Jurkat, Clone E6-1 (cell line): Measurements from ENCODE around the gene AGRN.
"Not testable (repeated sequence)": the region's sequence is repeated elsewhere in the genome, so short reads cannot be mapped to it uniquely, and the experiment has no call there.

Experiments
- DNase-seq: peaks from one replicate; pipeline ENCODE4 v3.0.0-alpha.2; 2011; ENCODE audit warnings: low read depth, low spot score
- H3K4me3 ChIP-seq: 2 replicates; pipeline ENCODE4 v1.5.1; 2011; ENCODE audit warnings: mild to moderate bottlenecking, low read length, control low read depth, moderate library complexity

Gene AGRN

GRCh38 chr1:998745-998994 lies 21.2 kb upstream of the AGRN start:
- DNase-seq, result no peak
- peak overlapping the region; percentile 58 for H3K4me3 ChIP-seq

GRCh38 chr1:998995-999724 lies 20.8 kb upstream of the AGRN start:
- peak overlapping the region; percentile 58 for H3K4me3 ChIP-seq
- DNase-seq, result no peak

GRCh38 chr1:999725-1000356 lies 20.1 kb upstream of the AGRN start, which contains the start of gene HES4:
HES4 (minus strand) TSS chr1:1000097; CDS start chr1:999973, 124 bp downstream.
- peak within 1 kb of the TSS; percentile 58 for H3K4me3 ChIP-seq
- DNase-seq, result peak; percentile 87

GRCh38 chr1:1000357-1001056 lies 19.4 kb upstream of the AGRN start:
- H3K4me3 ChIP-seq, result peak overlapping the region; percentile 58
- DNase-seq, result peak; percentile 80

GRCh38 chr1:1001057-1001783 lies 18.7 kb upstream of the AGRN start:
- DNase-seq, result no peak
- peak overlapping the region; percentile 58 for H3K4me3 ChIP-seq

GRCh38 chr1:1003618-1004419 lies 16.1 kb upstream of the AGRN start:
- no peak overlapping the region for H3K4me3 ChIP-seq
- DNase-seq, result no peak

GRCh38 chr1:1004420-1004779 lies 15.5 kb upstream of the AGRN start:
- DNase-seq, result no peak
- H3K4me3 ChIP-seq, result no peak overlapping the region

- peak; percentile 67 for DNase-seq
Observed at GRCh38 chr1:1004780-1005697, 14.9 kb upstream of the AGRN start.

GRCh38 chr1:1005774-1006304 lies 14.1 kb upstream of the AGRN start:
- no peak overlapping the region for H3K4me3 ChIP-seq
- DNase-seq, result no peak

More at GRCh38 chr1:1004780-1005697, 14.9 kb upstream of the AGRN start:
- no peak overlapping the region for H3K4me3 ChIP-seq

- DNase-seq, result no peak
- H3K4me3 ChIP-seq, result no peak overlapping the region
Observed at GRCh38 chr1:1006305-1007159, 13.4 kb upstream of the AGRN start.

- DNase-seq, H3K4me3 ChIP-seq: not testable (repeated sequence)
Observed at GRCh38 chr1:1010131-1010530, 9.8 kb upstream of the AGRN start.

- no peak overlapping the region for H3K4me3 ChIP-seq
- no peak for DNase-seq
Observed at GRCh38 chr1:1011396-1011949, 8.4 kb upstream of the AGRN start.

- H3K4me3 ChIP-seq, result peak overlapping the region; percentile 90
- not testable (repeated sequence) for DNase-seq
Observed at GRCh38 chr1:1012736-1013104, 7.2 kb upstream of the AGRN start.

- peak within 1 kb of the TSS; percentile 90 for H3K4me3 ChIP-seq
Observed at GRCh38 chr1:1013105-1013921, 6.6 kb upstream of the AGRN start, which contains the start of gene ISG15. ISG15 (plus strand) TSS chr1:1013497; CDS start chr1:1013574, 77 bp downstream.

GRCh38 chr1:1013922-1014648 lies 5.8 kb upstream of the AGRN start:
- DNase-seq, result no peak

More at GRCh38 chr1:1013105-1013921, 6.6 kb upstream of the AGRN start, which contains the start of gene ISG15:
- DNase-seq, result peak; percentile 84

More at GRCh38 chr1:1013922-1014648, 5.8 kb upstream of the AGRN start:
- H3K4me3 ChIP-seq, result peak overlapping the region; percentile 90
